Activated T-cell treated with anti-CD3 and anti-CD28 coated beads, Interleukin-2, amount 50 U/mL, for 24 hours (primary cell): ENCODE measurements around the gene DCBLD1.
A peak's percentile ranks its signal among the peaks of the same experiment; 100 is the strongest.

Source experiments
- DNase-seq: peaks from one replicate; pipeline ENCODE4 v3.0.0-alpha.2; 2020
- H3K27ac Mint-ChIP-seq: 2 replicates; pipeline ENCODE4 v1.8.0; 2020; ENCODE audit warnings: mild to moderate bottlenecking, mixed read lengths
- H3K27me3 Mint-ChIP-seq: 2 replicates; pipeline ENCODE4 v1.8.0; 2020; ENCODE audit warnings: mixed read lengths
- H3K36me3 Mint-ChIP-seq: 2 replicates; pipeline ENCODE4 v1.8.0; 2020; ENCODE audit warnings: low read depth, mixed read lengths
- H3K4me1 Mint-ChIP-seq: 2 replicates; pipeline ENCODE4 v1.8.0; 2020; ENCODE audit warnings: low read depth, mixed read lengths
- H3K4me3 Mint-ChIP-seq: 2 replicates; pipeline ENCODE4 v1.8.0; 2020; ENCODE audit warnings: mild to moderate bottlenecking, moderate library complexity, mixed read lengths
- H3K9me3 Mint-ChIP-seq: 2 replicates; pipeline ENCODE4 v1.8.0; 2020; ENCODE audit warnings: mixed read lengths

The DCBLD1 gene

DNA sequence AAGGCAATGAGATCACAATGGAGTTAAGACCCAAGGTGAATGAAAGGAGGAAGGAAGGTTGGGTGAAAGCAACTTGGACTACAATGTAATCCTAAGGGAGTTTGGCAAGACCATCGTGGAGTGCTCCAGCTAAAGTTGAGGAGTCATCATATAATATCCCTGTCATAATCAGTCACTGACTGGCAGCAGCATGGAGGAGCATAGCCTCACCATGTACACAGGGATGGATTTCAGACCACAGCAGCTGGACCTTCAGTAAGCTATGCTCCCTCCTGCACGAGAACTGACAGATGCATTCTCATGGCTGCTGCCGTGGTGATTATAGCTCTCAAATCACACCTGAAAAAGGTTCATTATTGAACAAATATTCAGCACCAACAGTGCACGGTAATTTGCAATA is 76.8 kb downstream of the DCBLD1 start:
- Mint-ChIP-seq H3K4me1 (no peaks in the 10 kb centered on the region), H3K27ac (peak overlapping the region; percentile 12), H3K27me3 (no peaks in the 10 kb centered on the region), H3K4me3 (no peak overlapping the region), H3K36me3 (peaks cover 30% of the 10 kb centered on the region), H3K9me3 (no peaks in the 10 kb centered on the region)
- no peak for DNase-seq

DNA sequence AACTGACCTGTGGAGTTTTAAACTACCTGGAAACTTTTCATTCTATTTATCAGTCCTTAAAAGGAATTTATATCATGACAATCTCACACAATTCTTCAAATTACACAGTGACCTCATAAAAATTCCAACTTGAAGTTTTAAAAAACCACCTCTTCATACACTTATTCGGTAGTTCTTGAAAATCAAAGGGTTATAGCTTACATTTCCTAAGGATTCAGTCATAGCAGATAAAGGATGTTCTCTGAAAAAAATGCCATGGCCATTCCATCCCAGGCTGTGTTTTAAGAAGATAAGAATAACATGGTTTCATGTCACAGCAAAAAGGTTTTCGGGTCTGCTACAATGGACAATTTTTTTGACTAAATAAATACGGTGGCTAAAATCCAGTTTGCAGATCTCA is 78.7 kb downstream of the DCBLD1 start:
- Mint-ChIP-seq H3K27ac (no peak overlapping the region), H3K36me3 (peaks cover 47% of the 10 kb centered on the region), H3K9me3 (no peaks in the 10 kb centered on the region), H3K27me3 (no peaks in the 10 kb centered on the region), H3K4me1 (no peaks in the 10 kb centered on the region), H3K4me3 (no peak overlapping the region)
- DNase-seq = no peak

DNA sequence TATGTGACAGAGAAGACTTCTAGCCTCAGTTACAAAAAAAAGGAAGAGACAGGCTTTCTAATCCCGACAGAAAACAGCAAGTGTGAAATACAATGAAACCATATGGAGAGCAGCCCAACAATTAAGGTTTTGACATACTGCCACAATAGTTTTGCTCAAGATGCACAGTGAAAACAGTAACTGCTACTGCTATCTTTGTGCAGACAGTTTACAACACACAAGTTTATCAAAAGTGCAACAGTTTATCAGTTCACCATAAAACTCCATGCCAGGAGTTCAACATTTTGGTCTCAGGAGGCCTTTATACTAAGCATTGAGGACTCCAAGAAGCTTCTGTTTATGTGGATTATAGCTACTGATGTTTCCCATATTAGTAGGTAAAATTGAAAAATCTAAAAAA is 82.2 kb downstream of the DCBLD1 start:
- no peak overlapping the region for H3K4me3 Mint-ChIP-seq
- DNase-seq = no peak
- no peaks in the 10 kb centered on the region for H3K27me3 Mint-ChIP-seq
- peaks cover 78% of the 10 kb centered on the region for H3K36me3 Mint-ChIP-seq
- H3K27ac Mint-ChIP-seq = no peak overlapping the region
- peaks cover 16% of the 10 kb centered on the region for H3K4me1 Mint-ChIP-seq
- no peaks in the 10 kb centered on the region for H3K9me3 Mint-ChIP-seq

DNA sequence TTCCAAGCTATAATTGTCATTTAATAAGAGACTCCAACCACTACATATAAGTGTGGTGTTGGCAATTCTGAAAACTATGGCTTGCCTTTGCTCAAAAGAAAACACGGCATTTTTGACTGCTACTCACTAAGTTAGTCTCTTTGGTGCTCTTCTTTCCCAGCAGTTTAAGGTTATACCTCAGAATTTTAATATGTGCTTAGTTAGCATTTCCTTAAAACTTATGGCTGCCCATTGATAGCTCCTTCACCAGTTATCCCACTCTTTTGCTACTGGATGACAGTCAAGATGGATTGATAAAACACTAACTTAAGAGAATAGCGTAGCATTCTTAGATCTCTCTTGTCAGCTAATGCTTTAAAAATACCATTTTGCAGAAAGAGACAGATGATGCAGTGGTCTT is 85.8 kb downstream of the DCBLD1 start:
- H3K27ac Mint-ChIP-seq = peak overlapping the region; percentile 81
- no peaks in the 10 kb centered on the region for H3K9me3 Mint-ChIP-seq
- no peak for DNase-seq
- peaks cover 80% of the 10 kb centered on the region for H3K36me3 Mint-ChIP-seq
- no peaks in the 10 kb centered on the region for H3K27me3 Mint-ChIP-seq
- H3K4me1 Mint-ChIP-seq = peaks cover 18% of the 10 kb centered on the region
- H3K4me3 Mint-ChIP-seq = no peak overlapping the region

DNA sequence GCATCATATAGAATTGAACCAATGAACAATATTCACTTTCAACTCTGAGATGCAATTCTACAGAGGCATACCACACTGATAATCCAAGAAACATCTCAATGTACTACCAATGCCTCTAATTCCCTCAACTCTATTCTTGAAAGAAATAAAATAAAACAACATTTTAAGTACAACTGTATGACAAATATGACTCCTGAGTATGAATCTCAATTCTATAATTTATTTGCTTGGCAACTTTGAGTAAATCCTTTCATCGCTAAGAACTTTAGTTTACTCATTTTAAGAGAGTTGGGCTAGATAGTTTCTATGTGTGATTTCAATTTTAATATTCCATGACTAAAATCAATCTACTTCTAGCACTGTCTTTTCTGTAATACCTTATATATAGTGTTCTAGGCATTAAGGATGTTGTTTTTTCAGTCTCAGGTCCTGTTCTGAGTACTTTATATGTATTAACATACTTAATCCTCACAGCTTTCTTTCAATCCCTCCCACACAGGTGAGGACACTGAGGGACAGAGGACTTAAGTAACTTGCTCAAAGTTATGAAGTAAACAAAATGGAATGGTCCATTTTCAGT is 86.4 kb downstream of the DCBLD1 start:
- no peak overlapping the region for H3K4me3 Mint-ChIP-seq
- peaks cover 84% of the 10 kb centered on the region for H3K36me3 Mint-ChIP-seq
- no peak for DNase-seq
- H3K9me3 Mint-ChIP-seq = no peaks in the 10 kb centered on the region
- peaks cover 18% of the 10 kb centered on the region for H3K4me1 Mint-ChIP-seq
- H3K27ac Mint-ChIP-seq = peak overlapping the region; percentile 81
- H3K27me3 Mint-ChIP-seq = no peaks in the 10 kb centered on the region

DNA sequence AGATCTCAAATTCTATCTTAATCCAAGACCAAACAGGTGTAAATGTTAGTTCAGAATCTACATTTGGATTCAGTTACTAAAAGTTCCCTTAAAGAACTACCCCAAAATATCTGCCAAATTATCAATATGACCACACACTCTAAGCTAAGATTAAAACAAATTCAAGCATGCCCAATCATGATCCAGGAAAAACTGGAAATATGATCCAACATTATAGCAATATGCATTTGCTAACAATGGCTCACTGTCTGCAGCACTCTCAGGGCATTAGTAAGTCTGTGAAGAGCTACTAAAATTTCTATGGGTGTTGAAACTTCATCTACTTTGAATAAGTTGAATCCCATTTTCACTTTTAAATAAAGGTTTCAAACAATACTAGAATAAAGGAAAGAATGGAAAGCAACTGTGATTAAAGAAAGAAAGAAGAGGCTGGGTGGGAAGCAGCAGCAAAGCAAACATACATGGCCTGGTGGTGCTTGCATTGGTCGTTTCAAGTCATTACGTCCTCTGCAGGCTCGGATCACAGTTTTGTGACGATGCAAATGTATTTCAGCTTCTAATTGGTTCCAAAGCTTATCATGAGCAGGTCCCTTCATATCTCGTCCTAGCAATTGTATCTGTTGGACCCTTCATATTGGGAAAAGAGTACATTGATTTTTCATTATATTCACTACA is 90.7 kb downstream of the DCBLD1 start:
- Mint-ChIP-seq H3K9me3 (no peaks in the 10 kb centered on the region), H3K27ac (no peak overlapping the region), H3K36me3 (peaks cover 76% of the 10 kb centered on the region), H3K27me3 (no peaks in the 10 kb centered on the region), H3K4me3 (no peak overlapping the region), H3K4me1 (peaks cover 16% of the 10 kb centered on the region)
- DNase-seq = no peak

DNA sequence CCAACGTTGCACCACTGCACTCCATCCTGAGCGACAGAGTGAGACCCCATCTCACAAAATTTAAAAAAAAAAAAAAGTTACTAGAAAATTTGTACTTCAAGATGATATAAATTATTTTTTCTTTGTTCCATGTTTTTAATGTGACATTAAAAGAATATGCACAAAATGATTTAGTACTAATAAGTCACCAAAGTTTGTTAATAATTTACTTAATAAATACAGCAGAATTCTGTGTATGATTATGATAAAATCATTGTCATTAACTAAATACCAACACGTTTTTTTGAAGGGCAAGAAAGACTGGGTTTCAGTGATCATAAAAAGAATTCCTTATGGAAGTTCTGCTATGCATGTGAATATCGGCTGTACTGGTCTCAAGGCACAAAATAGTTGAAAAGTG is 91.7 kb downstream of the DCBLD1 start:
- no peaks in the 10 kb centered on the region for H3K27me3 Mint-ChIP-seq
- H3K4me3 Mint-ChIP-seq = no peak overlapping the region
- H3K36me3 Mint-ChIP-seq = peaks cover 73% of the 10 kb centered on the region
- peaks cover 9% of the 10 kb centered on the region for H3K4me1 Mint-ChIP-seq
- DNase-seq = no peak
- no peak overlapping the region for H3K27ac Mint-ChIP-seq
- H3K9me3 Mint-ChIP-seq = no peaks in the 10 kb centered on the region

DNA sequence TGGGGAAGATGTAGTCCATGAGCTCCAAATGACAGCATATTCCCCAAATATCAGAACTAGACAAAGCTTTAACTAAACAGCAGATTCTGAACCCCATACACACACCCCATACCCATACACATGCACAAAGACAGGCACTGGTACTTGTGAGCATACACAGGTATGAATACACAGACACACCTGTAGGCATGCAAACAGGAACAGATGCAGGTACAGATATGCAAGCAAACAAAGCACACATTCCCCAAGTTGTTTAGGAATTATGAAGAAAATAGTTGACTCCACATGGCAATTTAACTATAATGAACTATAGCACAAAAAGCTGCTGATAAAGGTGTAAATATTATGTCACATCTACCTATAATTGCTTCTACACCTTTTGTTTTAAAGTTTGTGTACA is 103.2 kb downstream of the DCBLD1 start:
- Mint-ChIP-seq H3K4me1 (peaks cover 50% of the 10 kb centered on the region), H3K9me3 (no peaks in the 10 kb centered on the region), H3K4me3 (no peak overlapping the region), H3K27me3 (no peaks in the 10 kb centered on the region), H3K27ac (no peak overlapping the region), H3K36me3 (peaks cover 63% of the 10 kb centered on the region)
- no peak for DNase-seq

DNA sequence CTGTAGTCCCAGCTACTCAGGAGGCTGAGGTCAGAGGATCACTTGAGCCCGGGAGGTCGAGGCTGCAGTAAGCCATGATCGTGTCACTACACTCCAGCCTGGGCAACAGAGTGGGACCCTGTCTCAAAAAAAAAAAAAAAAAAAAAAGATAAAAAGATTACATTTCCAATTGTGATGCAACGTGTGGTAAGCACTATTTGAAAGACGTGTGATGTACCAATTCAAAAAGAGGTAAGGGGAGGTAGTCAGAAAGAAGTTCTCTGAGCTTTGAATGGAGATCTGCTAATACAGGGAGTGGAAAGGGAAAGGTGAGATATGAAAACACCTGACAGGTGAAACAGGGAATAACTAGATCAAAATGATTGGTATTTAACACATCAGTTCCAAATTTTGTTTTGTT is 108.0 kb downstream of the DCBLD1 start:
- H3K27ac Mint-ChIP-seq = no peak overlapping the region
- no peaks in the 10 kb centered on the region for H3K9me3 Mint-ChIP-seq
- no peak overlapping the region for H3K4me3 Mint-ChIP-seq
- peaks cover 49% of the 10 kb centered on the region for H3K36me3 Mint-ChIP-seq
- H3K27me3 Mint-ChIP-seq = no peaks in the 10 kb centered on the region
- no peak for DNase-seq
- H3K4me1 Mint-ChIP-seq = peaks cover 31% of the 10 kb centered on the region

DNA sequence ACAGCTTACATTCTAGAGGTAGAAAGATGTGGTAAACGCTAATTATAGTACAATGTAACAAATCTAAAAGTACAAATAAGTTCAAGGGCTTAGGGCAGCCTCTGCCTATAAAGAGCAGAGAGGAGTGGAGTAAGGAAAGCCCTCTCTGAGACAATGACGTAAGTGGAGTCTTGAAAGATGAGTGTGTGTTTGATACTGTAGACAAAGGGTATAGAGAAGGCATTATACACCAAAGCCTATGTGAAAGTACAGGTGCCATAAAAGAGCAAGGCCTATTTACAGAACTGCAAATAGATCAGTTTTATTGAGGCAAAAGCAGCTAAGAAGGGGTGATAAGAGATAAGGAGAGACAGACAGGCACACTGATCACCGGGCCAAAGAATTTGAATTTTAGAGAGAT is 108.9 kb downstream of the DCBLD1 start:
- Mint-ChIP-seq H3K4me3 (no peak overlapping the region), H3K9me3 (no peaks in the 10 kb centered on the region), H3K36me3 (peaks cover 55% of the 10 kb centered on the region), H3K27me3 (no peaks in the 10 kb centered on the region), H3K27ac (no peak overlapping the region), H3K4me1 (peaks cover 38% of the 10 kb centered on the region)
- DNase-seq = no peak

DNA sequence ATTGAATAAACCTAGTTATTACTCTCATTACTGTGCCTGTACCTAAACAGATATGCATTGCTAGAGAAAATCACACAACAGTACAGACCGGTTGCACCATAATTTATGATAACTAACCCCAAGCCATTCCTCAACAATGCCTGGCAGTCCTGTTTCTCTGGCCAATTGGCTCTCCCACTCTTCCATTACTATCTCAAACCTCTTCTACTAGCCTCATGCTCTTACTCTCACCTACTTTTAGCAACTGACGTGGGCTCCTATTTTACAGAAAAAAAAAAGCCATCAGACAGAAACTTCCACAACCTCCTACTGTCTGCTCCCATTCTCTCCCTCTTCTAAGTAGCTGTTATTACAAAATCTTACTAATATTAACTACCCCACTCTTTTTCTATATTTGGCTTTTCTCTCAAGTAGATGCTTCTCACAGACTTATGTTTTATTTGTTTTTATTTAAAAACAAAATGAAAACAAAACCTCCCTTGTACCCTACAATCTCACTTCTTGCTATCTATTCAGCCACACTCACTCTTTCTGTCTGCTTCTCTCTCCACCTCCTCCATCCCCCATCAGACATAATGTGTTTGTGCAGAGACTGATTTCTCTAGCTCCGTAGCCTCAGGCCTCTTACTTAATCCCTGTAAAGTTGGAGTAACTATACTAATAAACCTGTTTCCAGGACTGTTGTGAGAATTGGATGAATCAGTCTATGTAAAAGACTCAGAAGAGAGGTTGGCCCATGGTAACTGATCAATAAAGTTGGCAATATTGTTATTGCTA is 110.7 kb downstream of the DCBLD1 start:
- Mint-ChIP-seq H3K27me3 (no peaks in the 10 kb centered on the region), H3K4me3 (no peak overlapping the region), H3K36me3 (peaks cover 61% of the 10 kb centered on the region), H3K27ac (no peak overlapping the region), H3K4me1 (peaks cover 40% of the 10 kb centered on the region), H3K9me3 (peaks cover 4% of the 10 kb centered on the region)
- no peak for DNase-seq

DNA sequence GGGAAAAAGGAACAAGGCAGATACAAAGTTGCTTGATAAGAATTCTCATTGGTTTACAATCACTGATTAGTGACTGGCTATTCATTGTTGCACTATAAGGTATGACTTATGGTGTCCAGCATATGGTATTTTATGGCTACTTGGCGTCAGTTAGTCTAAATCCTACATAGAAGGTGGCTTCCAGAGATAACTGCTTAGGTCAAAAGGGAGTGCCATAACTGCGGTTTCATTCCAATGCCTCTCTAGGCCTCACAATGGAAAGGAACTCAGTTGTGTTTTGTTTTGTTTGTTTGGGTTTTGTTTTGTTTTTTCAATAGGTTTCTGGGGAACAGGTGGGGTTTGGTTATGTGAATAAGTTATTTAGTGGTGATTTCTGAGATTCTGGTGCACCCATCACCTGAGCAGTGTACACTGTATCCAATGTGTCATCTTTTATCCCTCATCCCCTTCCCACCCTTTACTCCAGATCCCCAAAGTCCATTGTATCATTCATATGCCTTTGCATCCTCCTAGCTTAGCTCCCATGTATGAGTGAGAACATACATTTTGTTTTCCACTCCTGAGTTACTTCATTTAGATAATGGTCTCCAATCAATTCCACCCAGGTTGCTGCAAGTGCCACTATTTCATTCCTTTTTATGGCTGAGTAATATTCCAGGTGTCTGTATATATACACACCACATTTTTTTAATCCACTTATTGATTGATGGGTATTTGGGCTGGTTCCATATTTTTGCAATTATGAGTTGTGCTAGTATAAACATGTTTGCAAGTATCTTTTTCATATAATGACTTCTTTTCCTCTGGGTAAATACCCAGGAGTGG is 112.8 kb downstream of the DCBLD1 start:
- Mint-ChIP-seq H3K36me3 (peaks cover 63% of the 10 kb centered on the region), H3K4me3 (no peak overlapping the region)

DNA sequence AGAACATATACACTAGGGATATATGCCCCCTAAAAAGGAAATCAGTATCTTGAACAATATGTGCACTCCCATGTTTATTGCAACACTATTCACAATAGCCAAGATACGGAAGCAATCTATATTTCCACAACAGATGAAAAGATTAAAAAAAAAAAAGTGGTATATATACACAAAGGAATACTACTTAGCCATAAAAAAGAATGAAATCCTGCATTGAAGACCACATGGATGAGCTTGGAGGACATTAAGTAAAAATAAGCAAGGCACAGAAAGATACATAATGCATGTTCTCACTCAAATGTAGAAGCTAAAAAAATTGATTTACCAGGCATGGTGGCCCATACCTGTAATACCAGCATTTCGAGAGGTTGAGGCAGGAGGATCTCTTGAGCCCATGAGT is 115.3 kb downstream of the DCBLD1 start:
- Mint-ChIP-seq H3K36me3 (peaks cover 61% of the 10 kb centered on the region), H3K4me1 (peaks cover 50% of the 10 kb centered on the region), H3K4me3 (no peak overlapping the region), H3K9me3 (peaks cover 4% of the 10 kb centered on the region), H3K27ac (no peak overlapping the region), H3K27me3 (no peaks in the 10 kb centered on the region)
- no peak for DNase-seq

More for the DNA sequence above, 112.8 kb downstream of the DCBLD1 start:
- H3K9me3 Mint-ChIP-seq = peaks cover 4% of the 10 kb centered on the region
- H3K27me3 Mint-ChIP-seq = no peaks in the 10 kb centered on the region
- no peak for DNase-seq
- peaks cover 51% of the 10 kb centered on the region for H3K4me1 Mint-ChIP-seq
- no peak overlapping the region for H3K27ac Mint-ChIP-seq
